IPS-15b (cell line): ENCODE measurements around the gene CCDC39.

ENCODE experiments used
- H3K27me3 ChIP-seq: one replicate; pipeline ENCODE4 v1.6.1; 2013; ENCODE audit warnings: low read length; ENCODE audit not compliant: control insufficient read depth, insufficient read depth
- H3K36me3 ChIP-seq: one replicate; pipeline ENCODE4 v1.6.1; 2013; ENCODE audit warnings: low read length; ENCODE audit not compliant: control insufficient read depth, insufficient read depth
- H3K4me1 ChIP-seq: one replicate; pipeline ENCODE4 v1.6.1; 2013; ENCODE audit warnings: mild to moderate bottlenecking, low read length; ENCODE audit not compliant: control insufficient read depth, insufficient read depth
- H3K4me3 ChIP-seq: one replicate; pipeline ENCODE4 v1.5.1; 2013; ENCODE audit warnings: low read depth, low read length
- H3K9ac ChIP-seq: one replicate; pipeline ENCODE4 v1.6.1; 2013; ENCODE audit warnings: low read depth, mild to moderate bottlenecking, low read length
- H3K9me3 ChIP-seq: one replicate; pipeline ENCODE4 v1.6.1; 2013; ENCODE audit warnings: mild to moderate bottlenecking, low read length; ENCODE audit not compliant: control insufficient read depth, insufficient read depth

CCDC39 gene

GRCh38 chr3:180590396-180590795, 88.9 kb downstream of the CCDC39 start:
- Histone ChIP-seq H3K4me1 (no peaks in the 10 kb centered on the region), H3K36me3 (no peaks in the 10 kb centered on the region), H3K27me3 (no peaks in the 10 kb centered on the region), H3K4me3 (no peak overlapping the region), H3K9ac (no peak overlapping the region), H3K9me3 (no peaks in the 10 kb centered on the region)

DNA sequence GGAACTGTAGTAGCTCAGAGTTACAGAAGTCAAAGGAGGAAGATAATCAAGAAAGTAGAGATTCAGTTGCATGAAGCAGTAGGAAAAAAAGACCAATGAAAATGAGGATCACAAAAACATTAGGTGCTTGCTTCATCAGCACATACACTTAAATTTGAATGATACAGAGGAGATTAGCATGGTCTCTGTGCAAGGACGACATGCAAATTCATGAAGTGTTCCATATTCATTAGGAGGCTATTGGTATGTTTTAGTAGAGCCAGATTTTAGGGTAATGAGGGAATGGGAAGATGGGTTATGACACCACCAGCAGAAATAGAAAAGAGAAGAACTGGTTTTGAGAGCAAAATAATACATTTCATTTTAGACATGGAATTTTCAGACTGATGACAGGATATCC, 98.4 kb downstream of the CCDC39 start:
- Histone ChIP-seq H3K36me3 (no peaks in the 10 kb centered on the region), H3K4me1 (no peaks in the 10 kb centered on the region), H3K9ac (no peak overlapping the region), H3K27me3 (no peaks in the 10 kb centered on the region), H3K9me3 (no peaks in the 10 kb centered on the region), H3K4me3 (no peak overlapping the region)

DNA sequence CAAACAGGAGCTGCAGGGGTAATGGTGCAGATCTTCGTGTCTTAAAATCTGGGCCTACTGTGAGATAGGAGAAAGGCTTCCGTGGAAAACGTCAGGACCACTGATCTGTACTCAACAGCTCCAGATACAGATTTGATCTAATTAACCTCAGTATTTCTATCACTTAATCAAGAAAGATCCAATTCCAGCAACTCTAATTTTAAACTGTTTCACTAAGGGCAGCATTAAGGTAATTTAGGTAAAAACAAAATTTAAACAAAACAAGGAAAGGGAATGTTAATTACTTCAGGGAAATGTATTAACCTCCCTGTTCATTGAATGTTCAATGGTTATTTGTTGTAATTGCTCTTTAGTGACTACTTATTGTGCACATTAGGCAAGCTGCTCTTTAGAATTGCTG, 103.7 kb downstream of the CCDC39 start:
- H3K36me3 ChIP-seq = no peaks in the 10 kb centered on the region
- no peaks in the 10 kb centered on the region for H3K4me1 ChIP-seq
- no peaks in the 10 kb centered on the region for H3K27me3 ChIP-seq
- no peak overlapping the region for H3K9ac ChIP-seq
- H3K9me3 ChIP-seq = no peaks in the 10 kb centered on the region
- no peak overlapping the region for H3K4me3 ChIP-seq

- no peak overlapping the region for H3K4me3 ChIP-seq
- H3K27me3 ChIP-seq = no peaks in the 10 kb centered on the region
- H3K4me1 ChIP-seq = no peaks in the 10 kb centered on the region
- no peaks in the 10 kb centered on the region for H3K36me3 ChIP-seq
- H3K9ac ChIP-seq = no peak overlapping the region
- H3K9me3 ChIP-seq = no peaks in the 10 kb centered on the region
These were observed 107.3 kb downstream of the CCDC39 start for GRCh38 chr3:180571831-180572598.

- no peak overlapping the region for H3K9ac ChIP-seq
- no peaks in the 10 kb centered on the region for H3K4me1 ChIP-seq
- H3K27me3 ChIP-seq = no peaks in the 10 kb centered on the region
- no peaks in the 10 kb centered on the region for H3K9me3 ChIP-seq
- no peak overlapping the region for H3K4me3 ChIP-seq
- no peaks in the 10 kb centered on the region for H3K36me3 ChIP-seq
These were observed 109.1 kb downstream of the CCDC39 start for GRCh38 chr3:180570238-180570637.

GRCh38 chr3:180564676-180565075, 114.6 kb downstream of the CCDC39 start:
- H3K9ac ChIP-seq = no peak overlapping the region
- no peaks in the 10 kb centered on the region for H3K4me1 ChIP-seq
- no peaks in the 10 kb centered on the region for H3K27me3 ChIP-seq
- H3K4me3 ChIP-seq = no peak overlapping the region
- H3K9me3 ChIP-seq = no peaks in the 10 kb centered on the region
- no peaks in the 10 kb centered on the region for H3K36me3 ChIP-seq
